NCI-H526 treated with DMSO at 0.1 percent for 48 hours (cell line): ENCODE measurements around the gene CACNB1.
A peak's percentile ranks its signal among the peaks of the same experiment; 100 is the strongest.

Experiments
- DNase-seq: peaks from one replicate; lab custom pipeline; 2025; lab: John Stamatoyannopoulos, UW

The CACNB1 gene

DNA sequence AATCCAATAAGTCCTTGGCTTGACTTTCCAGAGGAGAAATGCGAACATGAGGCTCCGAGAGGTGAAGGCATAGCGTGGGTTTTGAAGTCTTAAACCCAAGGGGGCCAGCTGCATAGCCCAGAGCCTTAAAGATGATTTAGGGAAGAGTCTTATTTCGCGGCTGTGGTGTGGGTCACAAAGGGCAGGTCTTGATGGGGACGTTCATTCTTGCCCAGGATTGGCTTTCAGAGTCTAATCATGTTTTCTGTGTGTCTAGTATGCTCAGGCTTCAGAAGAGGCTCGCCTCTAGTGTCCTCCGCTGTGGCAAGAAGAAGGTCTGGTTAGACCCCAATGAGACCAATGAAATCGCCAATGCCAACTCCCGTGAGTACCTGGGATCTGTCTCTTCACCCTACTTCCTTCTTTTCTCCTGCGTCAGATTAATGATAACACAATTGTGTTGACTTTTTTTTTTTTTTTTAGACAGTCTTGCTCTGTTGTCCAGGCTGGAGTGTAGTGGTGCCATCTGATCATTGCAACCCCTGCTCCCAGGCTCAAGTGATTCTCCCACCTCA is 3.6 kb upstream of the CACNB1 start:
- DNase-seq, result no peak

GRCh38 chr17:39200070-39200879 is 2.8 kb upstream of the CACNB1 start, which contains the start of gene RPL19:
Gene RPL19, plus strand, starts transcription at chr17:39200283. Its CDS starts 62 bp downstream, at chr17:39200345.
- peak; percentile 90 for DNase-seq

- no peak for DNase-seq
Measured at GRCh38 chr17:39199820-39200069, 2.3 kb upstream of the CACNB1 start.

DNA sequence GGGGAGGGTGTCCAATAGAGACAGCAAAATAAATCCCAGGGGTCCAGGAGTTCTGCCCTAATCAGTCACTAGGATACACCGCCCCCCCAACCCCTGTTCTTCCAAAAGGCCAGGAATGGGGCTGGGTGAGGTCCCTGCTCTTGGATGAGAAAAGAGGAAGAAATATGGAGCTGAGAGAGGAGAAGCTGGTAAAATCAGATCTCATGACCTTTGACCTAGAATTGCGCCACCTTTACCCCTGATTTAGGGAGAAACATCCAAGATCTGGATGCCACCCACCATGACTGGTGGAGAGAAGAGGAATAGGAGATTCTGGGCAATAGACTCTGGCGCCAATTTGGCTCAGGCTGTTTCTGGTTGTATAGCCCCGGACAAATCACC is 707 bp upstream of the CACNB1 start:
- DNase-seq, result no peak

DNA sequence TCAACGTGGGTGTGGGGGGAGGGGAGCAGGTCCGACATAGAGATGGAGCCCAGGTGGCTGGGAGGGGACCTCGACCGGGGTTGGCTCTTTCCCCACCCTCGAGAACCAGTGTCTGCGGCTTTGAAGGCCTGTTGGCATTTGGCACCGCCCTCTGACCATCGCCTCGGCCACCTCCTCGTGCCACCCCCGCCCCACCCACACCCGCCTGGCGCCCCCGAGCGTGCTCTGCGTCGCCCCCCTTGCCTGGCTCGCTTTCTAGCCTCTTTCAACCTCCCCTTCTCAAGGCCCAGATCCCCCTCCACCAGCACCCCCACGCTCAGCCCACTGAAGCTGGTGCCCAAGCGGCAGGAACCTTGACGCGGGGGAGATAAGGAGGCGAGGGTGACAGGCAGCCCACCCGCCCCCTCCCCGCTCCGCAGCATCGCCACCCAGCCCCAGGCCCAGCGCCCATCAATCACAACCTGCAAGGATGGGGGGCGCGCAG is 619 bp downstream of the CACNB1 start:
- no peak for DNase-seq

- DNase-seq, result no peak
Measured at GRCh38 chr17:39196241-39196807, 1.1 kb downstream of the CACNB1 start.

- no peak for DNase-seq
Measured at GRCh38 chr17:39195568-39196160, 1.8 kb downstream of the CACNB1 start.

DNA sequence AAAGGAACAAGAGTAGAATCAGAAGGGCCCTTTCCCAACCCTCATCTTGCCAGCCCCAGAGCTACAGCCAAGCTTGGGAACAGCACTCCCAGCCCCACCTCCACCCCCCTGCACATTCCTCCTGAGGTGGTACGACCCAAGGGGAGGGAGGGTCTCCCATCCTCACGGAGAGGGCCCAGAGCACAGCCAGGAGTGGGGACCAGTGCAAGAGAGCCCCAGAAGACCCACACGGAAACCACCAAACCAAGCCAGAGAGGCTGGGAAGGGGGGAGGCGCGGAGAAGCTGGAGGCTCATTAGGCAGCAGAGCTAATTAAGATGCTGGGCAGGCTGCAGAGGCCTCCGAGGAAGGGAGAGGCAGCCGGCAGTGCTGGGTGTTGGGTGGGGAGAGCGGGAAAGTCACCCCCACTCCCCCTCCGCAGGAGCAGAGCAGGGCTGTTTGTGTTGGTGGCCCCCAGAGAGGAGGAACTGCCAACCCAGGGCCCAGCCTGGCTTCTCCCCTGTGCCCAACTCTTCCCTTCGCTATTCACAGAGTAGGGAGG is 2.4 kb downstream of the CACNB1 start:
- DNase-seq, result no peak

GRCh38 chr17:39194089-39194984 is 3.1 kb downstream of the CACNB1 start:
- no peak for DNase-seq

DNA sequence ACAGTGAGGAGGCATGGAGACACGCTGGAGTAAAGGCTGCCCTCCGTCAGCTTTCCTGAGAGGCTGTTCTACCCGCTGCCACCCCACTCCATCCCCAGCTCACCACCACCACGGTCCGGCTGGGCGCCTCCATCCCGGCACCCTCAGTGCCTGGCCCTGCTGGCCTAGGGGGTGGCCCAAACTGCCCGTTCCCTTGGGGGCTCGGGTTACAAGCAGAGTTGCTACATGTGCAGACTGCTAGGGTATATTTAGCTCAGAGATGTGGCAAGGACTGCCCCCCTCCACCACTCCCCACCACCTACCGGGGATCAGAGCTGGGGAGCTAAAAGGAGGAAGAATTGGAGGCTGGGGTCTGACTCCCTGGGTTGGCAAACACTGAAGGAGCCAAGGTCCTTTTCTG is 4.1 kb downstream of the CACNB1 start:
- DNase-seq, result no peak

- DNase-seq, result no peak
Measured at GRCh38 chr17:39192901-39193300, 4.6 kb downstream of the CACNB1 start.

GRCh38 chr17:39191750-39192510 is 5.5 kb downstream of the CACNB1 start:
- DNase-seq, result no peak

- DNase-seq, result no peak
Measured at GRCh38 chr17:39187152-39187830, 10.2 kb downstream of the CACNB1 start.

DNA sequence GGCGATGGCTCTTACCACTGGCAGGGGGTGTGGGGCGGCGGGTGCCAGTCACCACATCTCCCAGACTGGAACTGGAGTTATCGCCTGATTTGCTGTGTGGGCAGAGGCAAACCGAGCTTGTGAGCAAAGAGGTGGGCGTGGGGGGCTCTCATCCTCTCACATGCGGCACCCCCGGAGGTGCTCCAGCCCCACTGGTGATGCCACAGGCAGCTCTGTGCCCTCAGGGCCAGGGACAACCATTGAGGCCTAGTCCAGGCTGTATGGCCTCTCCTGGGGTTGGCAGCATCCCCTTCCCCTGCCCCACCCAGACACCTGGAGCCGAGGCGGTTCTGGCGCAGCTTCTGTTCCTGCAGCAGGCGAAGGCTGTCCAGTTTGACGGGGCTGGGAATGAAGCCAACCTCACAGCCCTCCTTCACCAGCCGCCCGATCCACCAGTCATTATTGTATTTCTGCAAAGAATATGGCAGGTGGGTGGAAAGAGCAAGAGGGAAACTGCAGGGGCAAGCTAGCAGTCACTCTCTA is 10.9 kb downstream of the CACNB1 start:
- no peak for DNase-seq

- DNase-seq, result no peak
Measured at GRCh38 chr17:39183720-39184119, 13.7 kb downstream of the CACNB1 start.

DNA sequence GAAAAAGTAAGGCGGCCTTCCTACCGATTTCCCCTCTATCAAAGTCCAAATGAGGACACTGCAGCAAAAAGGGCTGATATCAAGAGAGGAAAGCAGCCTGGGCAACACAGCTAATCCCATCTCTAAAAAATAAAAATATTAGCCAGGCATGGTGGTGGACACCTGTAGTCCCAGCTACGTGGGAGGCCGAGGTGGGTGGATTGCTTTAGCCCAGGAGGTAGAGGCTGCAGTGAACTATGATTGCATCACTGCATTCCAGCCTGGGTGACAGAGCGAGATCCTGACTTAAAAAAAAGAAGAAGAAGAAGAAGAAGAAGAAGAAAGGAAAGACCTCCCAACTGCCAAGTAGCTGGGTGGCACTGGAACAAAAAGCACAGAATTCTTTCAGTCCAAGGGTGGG is 14.4 kb downstream of the CACNB1 start:
- no peak for DNase-seq

- DNase-seq, result no peak
Measured at GRCh38 chr17:39181303-39181702, 16.2 kb downstream of the CACNB1 start.

GRCh38 chr17:39178536-39178935 is 18.9 kb downstream of the CACNB1 start:
- no peak for DNase-seq

DNA sequence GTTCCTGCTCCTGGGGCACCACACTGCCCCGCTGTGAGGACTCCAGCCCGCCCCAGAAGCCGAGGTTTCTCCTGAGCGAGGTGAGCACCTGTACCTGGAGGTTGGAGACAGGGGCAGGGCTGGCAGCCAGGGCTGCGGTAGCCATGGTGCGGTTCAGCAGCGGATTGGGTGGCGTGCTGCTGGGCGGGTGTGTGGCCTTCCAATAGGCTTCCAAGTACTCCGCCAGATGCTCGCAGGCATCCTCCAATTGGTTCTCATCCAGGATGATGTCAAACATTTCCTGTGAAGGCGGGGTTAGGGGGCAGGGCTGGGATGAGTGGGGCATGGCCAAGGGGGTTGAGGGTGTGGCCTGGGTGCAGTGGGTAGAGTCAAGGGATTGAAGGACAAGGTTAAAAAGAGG is 20.2 kb downstream of the CACNB1 start:
- no peak for DNase-seq

GRCh38 chr17:39175695-39176093 is 21.8 kb downstream of the CACNB1 start:
- no peak for DNase-seq
